ENCODE data around the gene SLC25A21. TPM values are rescaled to one million over a fixed set of nuclear protein-coding genes. Genes with fewer than 3 reads are reported as not detected.

The SLC25A21 gene
- total RNA-seq, 6 experiments from 2014 or later = 0.09 to 0.37 (median 0.18) TPM; not detected in 1

DNA sequence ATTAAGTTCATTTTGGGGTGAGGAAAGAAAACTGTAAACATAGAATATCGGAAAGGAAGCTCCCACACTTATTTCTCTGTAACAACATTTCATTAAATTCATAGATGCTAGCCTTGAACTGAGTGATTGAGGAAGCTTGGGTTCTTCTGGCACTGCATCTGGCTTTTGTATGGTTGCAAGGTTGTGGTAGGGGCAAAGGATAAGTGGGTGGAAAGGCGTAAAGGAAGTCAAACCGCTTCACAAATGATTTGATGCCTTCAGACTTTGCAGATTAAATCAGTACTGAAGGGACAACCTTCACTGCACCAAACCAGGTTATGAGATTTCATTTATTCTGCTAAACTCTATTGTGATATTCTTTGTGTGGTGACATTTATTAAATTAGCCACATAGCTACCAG lies 538.8 kb downstream of the SLC25A21 start:
- Histone ChIP-seq H3K27me3 (no peaks in the 10 kb centered on the region), H3K4me3 (no peak overlapping the region), H3K36me3 (no peaks in the 10 kb centered on the region), H3K9me3 (no peaks in the 10 kb centered on the region), H3K4me1 (no peaks in the 10 kb centered on the region), H3K27ac (no peak overlapping the region)
- DNase-seq = no peak
- 51% methylated on average over 3 of the region's 3 CpGs for WGBS (ENCODE audit: insufficient coverage, low coverage, low lambda C conversion rate, missing lambda C conversion rate)
- no peak for ATAC-seq
- no peak for TF ChIP-seq POLR2A (IDR thresholded peaks at IDR 0.05)
- TF ChIP-seq, protein P1, sequence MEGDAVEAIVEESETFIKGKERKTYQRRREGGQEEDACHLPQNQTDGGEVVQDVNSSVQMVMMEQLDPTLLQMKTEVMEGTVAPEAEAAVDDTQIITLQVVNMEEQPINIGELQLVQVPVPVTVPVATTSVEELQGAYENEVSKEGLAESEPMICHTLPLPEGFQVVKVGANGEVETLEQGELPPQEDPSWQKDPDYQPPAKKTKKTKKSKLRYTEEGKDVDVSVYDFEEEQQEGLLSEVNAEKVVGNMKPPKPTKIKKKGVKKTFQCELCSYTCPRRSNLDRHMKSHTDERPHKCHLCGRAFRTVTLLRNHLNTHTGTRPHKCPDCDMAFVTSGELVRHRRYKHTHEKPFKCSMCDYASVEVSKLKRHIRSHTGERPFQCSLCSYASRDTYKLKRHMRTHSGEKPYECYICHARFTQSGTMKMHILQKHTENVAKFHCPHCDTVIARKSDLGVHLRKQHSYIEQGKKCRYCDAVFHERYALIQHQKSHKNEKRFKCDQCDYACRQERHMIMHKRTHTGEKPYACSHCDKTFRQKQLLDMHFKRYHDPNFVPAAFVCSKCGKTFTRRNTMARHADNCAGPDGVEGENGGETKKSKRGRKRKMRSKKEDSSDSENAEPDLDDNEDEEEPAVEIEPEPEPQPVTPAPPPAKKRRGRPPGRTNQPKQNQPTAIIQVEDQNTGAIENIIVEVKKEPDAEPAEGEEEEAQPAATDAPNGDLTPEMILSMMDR (IDR thresholded peaks at IDR 0.05) = no peak
- intact Hi-C loops (cut with DNase I) = no loop called here

Small RNAs within 50 kb of the gene (microRNA-seq; reads per million reads assigned to microRNA genes)
- gene MIR4503 = 0 reads per million in 2 donors

Small RNAs within 50 kb of the gene (small RNA-seq; reads per million reads assigned to genes)
- 0 reads per million in 2 experiments for gene MIR4503
- 0 reads per million in 2 experiments for gene RNU6-273P

Other genes starting within 250 kb of the SLC25A21 start
- 1 to 10 TPM; 3.0 to 5.7 (median 4.0) TPM for gene MIPOL1, start 25.3 kb upstream of the SLC25A21 start, total RNA-seq